MM.1S (cell line): ENCODE data around the gene TCF12.

ENCODE experiments used
- DNase-seq: peaks from one replicate; pipeline ENCODE4 v3.0.0-alpha.2; 2015
- H2AFZ ChIP-seq: fragments of 300-600 bp; sonication (generic); 2 replicates; pipeline ENCODE4 v1.6.0; 2016; ENCODE audit warnings: antibody characterized with exemption, low read length
- H3F3A ChIP-seq: fragments of 300-600 bp; sonication (generic); 2 replicates; pipeline ENCODE4 v1.6.1; 2016; ENCODE audit warnings: mild to moderate bottlenecking, antibody characterized with exemption, low read length, moderate library complexity, mixed read lengths; ENCODE audit not compliant: insufficient read depth
- H3K27ac ChIP-seq: fragments of 300-600 bp; sonication (generic); 2 replicates; pipeline ENCODE4 v1.5.1; 2016; ENCODE audit warnings: mild to moderate bottlenecking, low read length
- H3K27me3 ChIP-seq: fragments of 300-600 bp; sonication (generic); replicated peaks from 2 replicates; pipeline ENCODE4 v1.6.0; 2016; ENCODE audit warnings: low read length; ENCODE audit not compliant: insufficient read depth
- H3K36me3 ChIP-seq: fragments of 300-600 bp; sonication (generic); replicated peaks from 2 replicates; pipeline ENCODE4 v1.6.1; 2016; ENCODE audit warnings: mild to moderate bottlenecking, low read length, mixed read lengths; ENCODE audit not compliant: insufficient read depth
- H3K4me1 ChIP-seq: fragments of 300-600 bp; sonication (generic); 2 replicates; pipeline ENCODE4 v1.6.1; 2016; ENCODE audit warnings: low read length, mixed read lengths
- H3K4me2 ChIP-seq: fragments of 300-600 bp; sonication (generic); 2 replicates; pipeline ENCODE4 v1.6.0; 2016; ENCODE audit warnings: low read depth, low read length
- H3K4me3 ChIP-seq: fragments of 300-600 bp; sonication (generic); 2 replicates; pipeline ENCODE4 v1.5.1; 2016; ENCODE audit warnings: low read length, mixed read lengths
- H3K79me2 ChIP-seq: fragments of 300-600 bp; sonication (generic); 2 replicates; pipeline ENCODE4 v1.6.1; 2016; ENCODE audit warnings: mixed run types, low read length, mixed read lengths
- H3K9ac ChIP-seq: fragments of 300-600 bp; sonication (generic); 2 replicates; pipeline ENCODE4 v1.6.1; 2016; ENCODE audit warnings: low read length, mixed read lengths
- H3K9me2 ChIP-seq: fragments of 300-600 bp; sonication (generic); replicated peaks from 2 replicates; pipeline ENCODE4 v1.6.1; 2016; ENCODE audit warnings: mild to moderate bottlenecking, low read length, mixed read lengths; ENCODE audit not compliant: insufficient read depth
- H3K9me3 ChIP-seq: fragments of 300-600 bp; sonication (generic); replicated peaks from 2 replicates; pipeline ENCODE4 v1.6.1; 2016; ENCODE audit warnings: mild to moderate bottlenecking, low read length, mixed read lengths; ENCODE audit not compliant: insufficient read depth
- H4K20me1 ChIP-seq: fragments of 300-600 bp; sonication (generic); 2 replicates; pipeline ENCODE4 v1.6.1; 2016; ENCODE audit warnings: mild to moderate bottlenecking, low read length, moderate library complexity, mixed read lengths; ENCODE audit not compliant: insufficient read depth
- EZH2 ChIP-seq: fragments of 300-600 bp; sonication (generic); optimal IDR thresholded peaks from 2 replicates; pipeline ENCODE3; 2017; ENCODE audit warnings: low read depth, mild to moderate bottlenecking, antibody characterized with exemption, low read length, mixed read lengths
- EZH2phosphoT487 ChIP-seq: fragments of 300-600 bp; sonication (generic); IDR thresholded peaks from 2 replicates; pipeline ENCODE4 v1.6.1; 2018; ENCODE audit warnings: antibody characterized with exemption, low read length
- TF ChIP-seq, protein P1 (sequence below): fragments of 300-600 bp; sonication (generic); IDR thresholded peaks from 2 replicates; pipeline ENCODE4 v1.5.1; 2016; ENCODE audit warnings: antibody characterized with exemption, low read length, mixed read lengths

Gene TCF12

DNA sequence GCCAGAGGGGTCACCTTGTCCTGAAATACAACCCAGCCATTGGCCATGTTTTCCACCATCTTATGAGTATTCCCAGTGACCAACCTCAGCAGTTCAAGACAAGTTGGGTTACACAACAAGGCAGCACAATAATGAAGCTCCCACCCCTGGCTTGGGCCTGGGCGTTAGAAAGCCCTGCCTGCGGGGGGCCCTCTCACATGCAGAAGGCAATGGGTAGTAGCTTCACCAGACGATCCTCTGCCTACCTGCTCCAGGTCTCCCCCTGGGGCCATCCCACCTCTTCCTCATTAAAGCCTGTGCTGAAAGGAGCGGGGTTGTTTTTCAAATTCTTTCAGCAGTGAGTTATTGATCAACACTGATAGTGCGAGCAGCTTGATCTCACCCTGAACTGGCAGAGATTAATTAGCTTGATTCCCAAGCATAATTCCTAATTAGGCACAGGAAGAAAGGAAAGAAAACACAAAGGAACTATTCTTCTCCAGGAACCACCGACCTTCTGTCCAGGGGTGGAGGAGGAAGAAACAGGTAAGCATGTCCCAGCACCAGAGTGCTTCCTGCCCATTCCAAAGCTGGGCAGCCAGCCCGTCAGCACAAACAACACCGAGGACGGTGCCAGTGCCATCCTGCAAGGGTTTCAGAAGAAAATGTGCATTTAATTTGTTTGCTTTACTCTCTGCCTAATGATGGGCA is 378.2 kb downstream of the TCF12 start:
- no peak for TF ChIP-seq EZH2
- TF ChIP-seq, protein P1, sequence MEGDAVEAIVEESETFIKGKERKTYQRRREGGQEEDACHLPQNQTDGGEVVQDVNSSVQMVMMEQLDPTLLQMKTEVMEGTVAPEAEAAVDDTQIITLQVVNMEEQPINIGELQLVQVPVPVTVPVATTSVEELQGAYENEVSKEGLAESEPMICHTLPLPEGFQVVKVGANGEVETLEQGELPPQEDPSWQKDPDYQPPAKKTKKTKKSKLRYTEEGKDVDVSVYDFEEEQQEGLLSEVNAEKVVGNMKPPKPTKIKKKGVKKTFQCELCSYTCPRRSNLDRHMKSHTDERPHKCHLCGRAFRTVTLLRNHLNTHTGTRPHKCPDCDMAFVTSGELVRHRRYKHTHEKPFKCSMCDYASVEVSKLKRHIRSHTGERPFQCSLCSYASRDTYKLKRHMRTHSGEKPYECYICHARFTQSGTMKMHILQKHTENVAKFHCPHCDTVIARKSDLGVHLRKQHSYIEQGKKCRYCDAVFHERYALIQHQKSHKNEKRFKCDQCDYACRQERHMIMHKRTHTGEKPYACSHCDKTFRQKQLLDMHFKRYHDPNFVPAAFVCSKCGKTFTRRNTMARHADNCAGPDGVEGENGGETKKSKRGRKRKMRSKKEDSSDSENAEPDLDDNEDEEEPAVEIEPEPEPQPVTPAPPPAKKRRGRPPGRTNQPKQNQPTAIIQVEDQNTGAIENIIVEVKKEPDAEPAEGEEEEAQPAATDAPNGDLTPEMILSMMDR, result no peak
- no peak for TF ChIP-seq EZH2phosphoT487
- Histone ChIP-seq H3F3A (no peaks in the 10 kb centered on the region), H3K4me3 (no peak overlapping the region), H2AFZ (no peak overlapping the region), H3K9me2 (no peaks in the 10 kb centered on the region), H4K20me1 (no peaks in the 10 kb centered on the region), H3K4me2 (no peak overlapping the region), H3K9me3 (no peaks in the 10 kb centered on the region), H3K36me3 (no peaks in the 10 kb centered on the region), H3K27ac (no peak overlapping the region), H3K79me2 (no peaks in the 10 kb centered on the region), H3K9ac (no peak overlapping the region), H3K27me3 (no peaks in the 10 kb centered on the region), H3K4me1 (no peaks in the 10 kb centered on the region)
- no peak for DNase-seq

- H3K9me2 ChIP-seq, result no peaks in the 10 kb centered on the region
- H3K4me3 ChIP-seq, result no peak overlapping the region
- no peak overlapping the region for H3K9ac ChIP-seq
- H2AFZ ChIP-seq, result no peak overlapping the region
- H3F3A ChIP-seq, result no peaks in the 10 kb centered on the region
- H3K36me3 ChIP-seq, result no peaks in the 10 kb centered on the region
- no peak for DNase-seq
- no peaks in the 10 kb centered on the region for H3K79me2 ChIP-seq
- no peaks in the 10 kb centered on the region for H4K20me1 ChIP-seq
- H3K4me1 ChIP-seq, result no peaks in the 10 kb centered on the region
- no peaks in the 10 kb centered on the region for H3K27me3 ChIP-seq
- TF ChIP-seq, protein P1, result no peak
- TF ChIP-seq EZH2 (no peak), EZH2phosphoT487 (no peak)
- no peak overlapping the region for H3K27ac ChIP-seq
- no peaks in the 10 kb centered on the region for H3K9me3 ChIP-seq
- H3K4me2 ChIP-seq, result no peak overlapping the region
Observed at GRCh38 chr15:57297163-57297593, 378.7 kb downstream of the TCF12 start.

DNA sequence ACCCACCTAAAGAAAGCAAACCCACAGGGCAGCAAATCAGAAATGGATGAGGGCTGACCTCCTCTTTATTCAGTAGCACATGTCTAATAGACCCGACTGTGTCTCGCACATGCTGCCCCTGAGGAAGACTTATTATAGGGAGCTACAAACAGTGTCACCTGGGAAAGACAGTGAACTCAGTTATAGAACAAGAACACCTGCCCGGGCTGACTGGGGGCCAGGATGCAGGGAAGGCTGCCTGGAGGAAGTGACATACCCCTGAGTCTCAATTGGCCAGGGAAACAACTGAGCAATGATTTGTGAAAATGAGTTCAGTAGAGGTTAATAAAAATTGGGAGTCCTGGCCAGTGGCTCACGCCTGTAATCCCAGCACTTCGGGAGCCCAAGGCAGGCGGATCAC is 379.2 kb downstream of the TCF12 start:
- Histone ChIP-seq H3K27me3 (no peaks in the 10 kb centered on the region), H3F3A (no peaks in the 10 kb centered on the region), H3K79me2 (no peaks in the 10 kb centered on the region), H2AFZ (no peak overlapping the region), H3K27ac (no peak overlapping the region), H3K4me1 (no peaks in the 10 kb centered on the region), H3K9ac (no peak overlapping the region), H3K4me2 (no peak overlapping the region), H3K9me3 (no peaks in the 10 kb centered on the region), H3K4me3 (no peak overlapping the region), H3K36me3 (no peaks in the 10 kb centered on the region), H3K9me2 (no peaks in the 10 kb centered on the region), H4K20me1 (no peaks in the 10 kb centered on the region)
- TF ChIP-seq EZH2 (no peak), EZH2phosphoT487 (no peak)
- TF ChIP-seq, protein P1, result no peak
- no peak for DNase-seq
